Measurements from ENCODE around the gene RSBN1. TPM values are rescaled to one million over a fixed set of nuclear protein-coding genes. Genes with fewer than 3 reads are reported as not detected.

The RSBN1 gene
- total RNA-seq, 6 experiments from 2014 or later = 9.0 to 11.5 (median 10.0) TPM

- H3K27me3 Mint-ChIP-seq (ENCODE audit: insufficient read depth) = no peaks in the 10 kb centered on the region
- no peak for TF ChIP-seq CTCF (IDR thresholded peaks at IDR 0.05)
- peaks cover 47% of the 10 kb centered on the region for H3K4me1 Mint-ChIP-seq (ENCODE audit: low read depth)
- peak overlapping the region; percentile 29 for H3K27ac Mint-ChIP-seq
- peak overlapping the region; percentile 56 for H3K4me3 Mint-ChIP-seq
- no peaks in the 10 kb centered on the region for H3K9me3 Mint-ChIP-seq
- peaks cover 19% of the 10 kb centered on the region for H3K36me3 Mint-ChIP-seq (ENCODE audit: low read depth)
- DNase-seq = peak; percentile 44
These were observed 7.6 kb downstream of the RSBN1 start for GRCh38 chr1:113804421-113805255.

GRCh38 chr1:113802367-113803007 lies 9.8 kb downstream of the RSBN1 start:
- Mint-ChIP-seq H3K4me1 (ENCODE audit: low read depth) (peaks cover 32% of the 10 kb centered on the region), H3K4me3 (no peak overlapping the region), H3K36me3 (ENCODE audit: low read depth) (peaks cover 19% of the 10 kb centered on the region), H3K27me3 (ENCODE audit: insufficient read depth) (peaks cover 2% of the 10 kb centered on the region; the same call in 1 of the 2 replicates), H3K27ac (no peak overlapping the region), H3K9me3 (no peaks in the 10 kb centered on the region)
- DNase-seq = no peak
- TF ChIP-seq CTCF (IDR thresholded peaks at IDR 0.05) = no peak

- Mint-ChIP-seq H3K27ac (no peak overlapping the region), H3K4me3 (no peak overlapping the region), H3K27me3 (ENCODE audit: insufficient read depth) (peaks cover 2% of the 10 kb centered on the region; the same call in 1 of the 2 replicates), H3K36me3 (ENCODE audit: low read depth) (peaks cover 11% of the 10 kb centered on the region), H3K4me1 (ENCODE audit: low read depth) (peaks cover 29% of the 10 kb centered on the region), H3K9me3 (no peaks in the 10 kb centered on the region)
- no peak for DNase-seq
- TF ChIP-seq CTCF (IDR thresholded peaks at IDR 0.05) = no peak
These were observed 11.8 kb downstream of the RSBN1 start for GRCh38 chr1:113800487-113800886.

- Mint-ChIP-seq H3K4me1 (ENCODE audit: low read depth) (peaks cover 34% of the 10 kb centered on the region), H3K9me3 (no peaks in the 10 kb centered on the region), H3K4me3 (no peak overlapping the region), H3K36me3 (ENCODE audit: low read depth) (0 out of 2 replicates have a peak, but pooled peaks cover 6% of the 10 kb centered on the region), H3K27ac (no peak overlapping the region), H3K27me3 (ENCODE audit: insufficient read depth) (peaks cover 2% of the 10 kb centered on the region; the same call in 1 of the 2 replicates)
- TF ChIP-seq CTCF (IDR thresholded peaks at IDR 0.05) = no peak
- DNase-seq = no peak
These were observed 14.8 kb downstream of the RSBN1 start for GRCh38 chr1:113797472-113797871.

GRCh38 chr1:113793878-113794834 lies 18.1 kb downstream of the RSBN1 start:
- peak overlapping the region; percentile 40 for H3K27ac Mint-ChIP-seq
- no peaks in the 10 kb centered on the region for H3K9me3 Mint-ChIP-seq
- no peak overlapping the region for H3K4me3 Mint-ChIP-seq
- H3K36me3 Mint-ChIP-seq (ENCODE audit: low read depth) = peaks cover 20% of the 10 kb centered on the region
- peaks cover 2% of the 10 kb centered on the region; the same call in 1 of the 2 replicates for H3K27me3 Mint-ChIP-seq (ENCODE audit: insufficient read depth)
- no peak for TF ChIP-seq CTCF (IDR thresholded peaks at IDR 0.05)
- H3K4me1 Mint-ChIP-seq (ENCODE audit: low read depth) = peaks cover 29% of the 10 kb centered on the region
- no peak for DNase-seq

Measured in HFFc6 (cell line).